CD14-positive monocyte (primary cell): Measurements from ENCODE around the gene BMAL2. TPM values are rescaled to one million over a fixed set of nuclear protein-coding genes. Genes with fewer than 3 reads are reported as not detected.

Experiments
- DNase-seq, 3 donors: peaks; one replicate each; pipeline ENCODE4 v3.0.0-alpha.2; 2011 to 2022
- H2AFZ ChIP-seq: 2 replicates; pipeline ENCODE4 v1.6.0; 2012; ENCODE audit warnings: mild to moderate bottlenecking, low read depth, low read length, inconsistent platforms; ENCODE audit not compliant: insufficient read depth, poor library complexity, severe bottlenecking
- H3K27ac ChIP-seq, 2 donors: 1 replicate in 1 of 2; 2 replicates in 1 of 2; pipeline ENCODE4 v1.5.1; 2012 to 2013; ENCODE audit warnings: low read length in 2 of 2, control low read depth in 1 of 2, inconsistent platforms in 1 of 2, low read depth in 1 of 2, mild to moderate bottlenecking in 1 of 2
- H3K27me3 ChIP-seq, 2 donors: one replicate each; pipeline versions ENCODE4 v1.6.0 to v1.6.1; 2011 to 2013; ENCODE audit warnings: low read length in 2 of 2; ENCODE audit not compliant: control insufficient read depth in 2 of 2, insufficient read depth in 2 of 2
- H3K36me3 ChIP-seq, 2 donors: replicated peaks in 1 of 2; 1 replicate in 1 of 2; 2 replicates in 1 of 2; pipeline versions ENCODE4 v1.5.1 to v1.6.1; 2012 to 2013; ENCODE audit warnings: low read length in 2 of 2, control low read depth in 1 of 2, inconsistent platforms in 1 of 2, mild to moderate bottlenecking in 1 of 2; ENCODE audit not compliant: insufficient read depth in 2 of 2, control insufficient read depth in 1 of 2
- H3K4me1 ChIP-seq, 2 donors: 1 replicate in 1 of 2; 2 replicates in 1 of 2; pipeline versions ENCODE4 v1.5.1 to v1.6.1; 2012 to 2013; ENCODE audit warnings: low read length in 2 of 2, control low read depth in 1 of 2, inconsistent platforms in 1 of 2, mild to moderate bottlenecking in 1 of 2, moderate library complexity in 1 of 2; ENCODE audit not compliant: insufficient read depth in 2 of 2, control insufficient read depth in 1 of 2
- H3K4me2 ChIP-seq: replicated peaks from 2 replicates; pipeline ENCODE3; 2012; ENCODE audit warnings: low read length, moderate library complexity, mild to moderate bottlenecking; ENCODE audit not compliant: poor library complexity, severe bottlenecking; ENCODE audit errors: extremely low read depth
- H3K4me3 ChIP-seq, 3 experiments: fragments of 200-600 bp in 1 of 3; sonication (generic) in 1 of 3; replicated peaks in 1 of 3; 1 replicate in 2 of 3; 2 replicates in 1 of 3; pipeline ENCODE4 v1.5.1; 2011 to 2013; ENCODE audit warnings: low read length in 3 of 3, mild to moderate bottlenecking in 3 of 3, control low read depth in 2 of 3, low read depth in 2 of 3, inconsistent platforms in 1 of 3, moderate library complexity in 1 of 3
- H3K79me2 ChIP-seq: 2 replicates; pipeline ENCODE4 v1.6.0; 2012; ENCODE audit warnings: mild to moderate bottlenecking, control low read depth, inconsistent platforms, low read length, moderate library complexity; ENCODE audit not compliant: insufficient read depth
- H3K9ac ChIP-seq: 2 replicates; pipeline ENCODE4 v1.6.0; 2017; ENCODE audit warnings: low read length, mild to moderate bottlenecking; ENCODE audit not compliant: insufficient read depth, poor library complexity, severe bottlenecking
- H3K9me3 ChIP-seq, 2 donors: replicated peaks in 1 of 2; 1 replicate in 1 of 2; 2 replicates in 1 of 2; pipeline versions ENCODE4 v1.5.1 to v1.6.1; 2012 to 2013; ENCODE audit warnings: low read length in 2 of 2, control low read depth in 1 of 2; ENCODE audit not compliant: control insufficient read depth in 1 of 2, insufficient read depth in 1 of 2
- H4K20me1 ChIP-seq: 2 replicates; pipeline ENCODE4 v1.6.0; 2012; ENCODE audit warnings: mild to moderate bottlenecking, low read length, control low read depth, moderate library complexity; ENCODE audit not compliant: insufficient read depth
- H3K27ac Mint-ChIP-seq, 7 donors: one replicate each; pipeline ENCODE4 v1.8.0; 2020; ENCODE audit warnings: mild to moderate bottlenecking in 7 of 7, mixed read lengths in 7 of 7, moderate library complexity in 6 of 7, inconsistent platforms in 2 of 7
- H3K27me3 Mint-ChIP-seq, 3 donors: one replicate each; pipeline ENCODE4 v1.8.0; 2021 to 2022; ENCODE audit warnings: low read depth in 3 of 3, mild to moderate bottlenecking in 3 of 3, mixed read lengths in 3 of 3, moderate library complexity in 3 of 3, inconsistent platforms in 1 of 3
- H3K36me3 Mint-ChIP-seq, 2 donors: one replicate each; pipeline ENCODE4 v1.8.0; 2020; ENCODE audit warnings: mixed read lengths in 2 of 2, inconsistent platforms in 1 of 2, mild to moderate bottlenecking in 1 of 2
- H3K4me1 Mint-ChIP-seq: one replicate; pipeline ENCODE4 v1.8.0; 2020; ENCODE audit warnings: mild to moderate bottlenecking, mixed read lengths
- H3K4me3 Mint-ChIP-seq, 2 donors: one replicate each; pipeline ENCODE4 v1.8.0; 2020; ENCODE audit warnings: mild to moderate bottlenecking in 2 of 2, mixed read lengths in 2 of 2, moderate library complexity in 1 of 2
- H3K9me3 Mint-ChIP-seq, 7 donors: one replicate each; pipeline ENCODE4 v1.8.0; 2020 to 2022; ENCODE audit warnings: mixed read lengths in 7 of 7, mild to moderate bottlenecking in 6 of 7, moderate library complexity in 6 of 7, inconsistent platforms in 2 of 7
- WGBS: methylation state at CpG from one replicate; pipeline ENCODE4 v1.1.5; 2013; ENCODE audit warnings: missing lambda C conversion rate; ENCODE audit not compliant: insufficient coverage; 5-methylcytosine and 5-hydroxymethylcytosine counted together
- intact Hi-C, 2 donors: fragments of 100-400 bp; cut with micrococcal nuclease; formaldehyde crosslinking; loops; one replicate each; pipeline versions ENCODE4 v1.15.0 to v1.15.1; 2023
- polyA plus RNA-seq, 3 donors: library from polyadenylated mRNA; depleted of rRNA in 1 of 3; unstranded in 2 of 3; stranded (reverse) in 1 of 3; fragments of 300-500 nt in 2 of 3; fragments of >200 nt in 1 of 3; fragmentation: Illumina TruSeq in 2 of 3; gene quantifications; 1 replicate in 2 of 3; 2 replicates in 1 of 3; pipeline ENCODE4 v1.2.3, GENCODE V29; 2012 to 2021
- TF ChIP-seq, protein P1 (sequence below): fragments of 200-600 bp; IDR thresholded peaks from one replicate; pipeline ENCODE4 v1.8.0; 2022; ENCODE audit warnings: antibody characterized with exemption, mild to moderate bottlenecking

Gene BMAL2
- polyA plus RNA-seq, 3 donors: 0.55 to 2.1 (median 1.8) TPM

DNA sequence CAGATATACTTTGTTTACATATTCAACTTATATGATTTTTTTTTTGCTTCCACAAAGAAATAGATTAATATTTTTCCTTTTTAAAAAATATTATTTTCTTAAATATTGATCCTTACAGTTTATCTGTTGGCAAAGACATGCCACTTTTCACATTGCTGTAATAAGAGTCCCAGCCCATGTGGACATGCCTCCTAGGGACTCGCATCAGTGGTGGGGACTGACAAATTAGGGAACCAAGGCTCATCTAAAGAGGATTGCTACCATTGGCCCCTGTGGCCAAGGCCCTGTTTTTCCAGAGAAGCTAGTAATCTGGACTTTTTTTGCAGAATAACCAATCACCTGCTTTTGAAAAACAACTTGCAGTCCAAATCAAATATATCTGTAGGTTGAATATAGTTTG lies 27.8 kb upstream of the BMAL2 start:
- H3K27me3 Mint-ChIP-seq: peaks cover 0 to 1% (median 0%) of the 10 kb centered on the region in 3 donors
- Histone ChIP-seq H3K9ac (no peak overlapping the region), H3K79me2 (no peaks in the 10 kb centered on the region), H3K27me3 (no peaks in the 10 kb centered on the region), H4K20me1 (peaks cover 19% of the 10 kb centered on the region), H3K4me3 (no peak overlapping the region), H3K4me1 (no peaks in the 10 kb centered on the region), H3K4me2 (no peak overlapping the region), H2AFZ (no peak overlapping the region), H3K9me3 (no peaks in the 10 kb centered on the region), H3K27ac (no peak overlapping the region), H3K36me3 (peaks cover 59 to 85% of the 10 kb centered on the region in 2 donors)
- intact Hi-C loops: loop anchor here (10.0 kb wide), 1 partner anchor 290 kb away; the partner anchor contains the start of gene TM7SF3 (in 2 of the 2)
- no peaks in the 10 kb centered on the region for H3K9me3 Mint-ChIP-seq
- no peaks in the 10 kb centered on the region for H3K4me1 Mint-ChIP-seq
- no peak for DNase-seq
- no CpG with 5 or more reads among the region's 1 CpG for WGBS
- TF ChIP-seq, protein P1, sequence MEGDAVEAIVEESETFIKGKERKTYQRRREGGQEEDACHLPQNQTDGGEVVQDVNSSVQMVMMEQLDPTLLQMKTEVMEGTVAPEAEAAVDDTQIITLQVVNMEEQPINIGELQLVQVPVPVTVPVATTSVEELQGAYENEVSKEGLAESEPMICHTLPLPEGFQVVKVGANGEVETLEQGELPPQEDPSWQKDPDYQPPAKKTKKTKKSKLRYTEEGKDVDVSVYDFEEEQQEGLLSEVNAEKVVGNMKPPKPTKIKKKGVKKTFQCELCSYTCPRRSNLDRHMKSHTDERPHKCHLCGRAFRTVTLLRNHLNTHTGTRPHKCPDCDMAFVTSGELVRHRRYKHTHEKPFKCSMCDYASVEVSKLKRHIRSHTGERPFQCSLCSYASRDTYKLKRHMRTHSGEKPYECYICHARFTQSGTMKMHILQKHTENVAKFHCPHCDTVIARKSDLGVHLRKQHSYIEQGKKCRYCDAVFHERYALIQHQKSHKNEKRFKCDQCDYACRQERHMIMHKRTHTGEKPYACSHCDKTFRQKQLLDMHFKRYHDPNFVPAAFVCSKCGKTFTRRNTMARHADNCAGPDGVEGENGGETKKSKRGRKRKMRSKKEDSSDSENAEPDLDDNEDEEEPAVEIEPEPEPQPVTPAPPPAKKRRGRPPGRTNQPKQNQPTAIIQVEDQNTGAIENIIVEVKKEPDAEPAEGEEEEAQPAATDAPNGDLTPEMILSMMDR: no peak
- no peak overlapping the region for H3K4me3 Mint-ChIP-seq
- peak overlapping the region in 1 of 7 donors; percentile 57 for H3K27ac Mint-ChIP-seq
- H3K36me3 Mint-ChIP-seq: peaks cover 47 to 67% of the 10 kb centered on the region in 2 donors

DNA sequence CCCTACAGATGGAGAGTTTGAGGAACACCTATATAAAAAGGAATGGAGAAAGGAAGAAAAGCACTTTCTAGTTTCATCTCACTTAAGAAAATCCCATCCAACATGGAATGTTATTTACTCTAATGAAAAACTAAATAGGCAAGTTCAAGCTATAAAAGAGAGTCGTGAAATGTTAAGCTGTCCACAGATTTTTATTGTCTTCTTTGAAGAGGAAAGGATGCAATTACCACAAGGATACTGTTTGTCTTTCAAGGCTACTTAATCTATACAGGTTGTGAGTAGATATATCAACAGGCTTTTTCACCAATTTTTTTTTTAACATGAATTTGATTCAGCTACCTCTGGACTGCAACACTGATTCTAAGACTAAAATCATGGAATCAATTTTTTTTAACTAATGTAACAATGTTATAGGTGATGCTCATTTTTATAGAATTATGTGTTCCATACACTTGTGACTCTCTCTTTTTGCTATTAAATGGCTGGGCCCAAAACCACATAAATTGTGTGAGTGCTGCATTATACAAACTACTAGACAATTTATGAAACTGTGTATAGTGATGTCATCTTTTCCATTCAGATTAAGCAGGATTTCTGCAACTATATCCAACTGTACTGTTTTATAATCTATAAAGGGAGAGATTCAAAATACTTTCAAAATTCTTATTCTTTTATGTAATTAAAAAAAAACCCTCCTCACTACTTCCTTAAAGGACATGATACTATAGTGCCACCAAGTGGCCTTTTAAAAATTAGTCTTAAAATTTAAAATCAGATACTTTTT lies 26.8 kb upstream of the BMAL2 start:
- peak; percentile 21 to 47 (median 22) for DNase-seq
- H3K4me2 ChIP-seq: no peak overlapping the region
- no peaks in the 10 kb centered on the region for H3K4me1 ChIP-seq
- intact Hi-C loops: loop anchor here (10.0 kb wide), 1 partner anchor 291 kb away; the partner anchor contains the start of gene TM7SF3 (in 2 of the 2)
- Mint-ChIP-seq H3K9me3 (no peaks in the 10 kb centered on the region), H3K36me3 (peaks cover 46 to 65% of the 10 kb centered on the region in 2 donors), H3K27me3 (peaks cover 0 to 1% (median 0%) of the 10 kb centered on the region in 3 donors), H3K27ac (no peak overlapping the region), H3K4me1 (no peaks in the 10 kb centered on the region), H3K4me3 (no peak overlapping the region)
- H3K27me3 ChIP-seq: no peaks in the 10 kb centered on the region
- H3K27ac ChIP-seq: no peak overlapping the region
- TF ChIP-seq, protein P1: peak; percentile 81
- no peaks in the 10 kb centered on the region for H3K79me2 ChIP-seq
- H2AFZ ChIP-seq: no peak overlapping the region
- no peak overlapping the region for H3K4me3 ChIP-seq
- no peaks in the 10 kb centered on the region for H3K9me3 ChIP-seq
- peaks cover 22% of the 10 kb centered on the region for H4K20me1 ChIP-seq
- no CpG with 5 or more reads among the region's 1 CpG for WGBS
- H3K36me3 ChIP-seq: peaks cover 59 to 85% of the 10 kb centered on the region in 2 donors
- H3K9ac ChIP-seq: no peak overlapping the region
